ENCODE measurements around the gene THOC2.

DNA sequence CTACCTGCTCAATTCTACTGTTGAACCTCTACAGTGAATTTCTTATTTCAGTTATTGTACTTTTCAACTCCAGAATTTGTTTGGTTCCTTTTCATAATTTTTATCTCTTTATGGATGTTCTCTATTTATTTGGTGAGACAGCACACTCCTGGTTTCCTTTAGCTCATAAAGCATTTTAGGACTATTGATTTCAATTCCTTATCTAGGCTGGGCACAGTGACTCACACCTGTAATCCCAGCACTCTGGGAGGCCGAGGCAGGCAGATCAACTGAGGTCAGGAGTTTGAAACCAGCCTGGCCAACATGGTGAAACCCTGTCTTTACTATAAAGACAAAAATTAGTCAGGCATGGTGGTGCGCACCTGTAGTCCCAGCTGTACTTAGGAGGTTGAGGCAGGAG lies 57.7 kb downstream of the THOC2 start:
- TF ChIP-seq TAF1 (IDR thresholded peaks at IDR 0.05; ENCODE audit: low read depth, low read length) (no peak), POLR2AphosphoS5 (IDR thresholded peaks at IDR 0.05; ENCODE audit: low read depth, low read length) (no peak), POLR2A (IDR thresholded peaks at IDR 0.05; ENCODE audit: low read depth, low read length) (no peak), SPI1 (IDR thresholded peaks at IDR 0.05; ENCODE audit: low read depth, low read length) (no peak)
